ENCODE measurements around the gene CAPNS2. TPM values are rescaled to one million over a fixed set of nuclear protein-coding genes. Genes with fewer than 3 reads are reported as not detected.

Gene CAPNS2
- total RNA-seq, 1 experiment from 2014 or later: not detected

- Mint-ChIP-seq H3K4me1 (ENCODE audit: low read depth, unreplicated experiment) (no peaks in the 10 kb centered on the region), H3K27me3 (ENCODE audit: insufficient read depth, unreplicated experiment) (no peaks in the 10 kb centered on the region), H3K27ac (ENCODE audit: unreplicated experiment) (no peak overlapping the region), H3K36me3 (ENCODE audit: insufficient read depth, unreplicated experiment) (peaks cover 11% of the 10 kb centered on the region), H3K4me3 (ENCODE audit: unreplicated experiment) (no peak overlapping the region), H3K9me3 (ENCODE audit: unreplicated experiment) (no peaks in the 10 kb centered on the region)
- ChIA-PET POLR2A (no interaction called here), CTCF (interaction anchor here (2.2 kb wide), 1 partner anchor 75 kb away, joined by 7 read pairs; no protein-coding TSS in a partner anchor)
- no peak for TF ChIP-seq CTCF (IDR thresholded peaks at IDR 0.05; ENCODE audit: insufficient read depth in 1 of 2, low read depth in 1 of 2, low read length in 1 of 2, severe bottlenecking in 1 of 2, unreplicated experiment in 1 of 2)
- Histone ChIP-seq H3K27me3 (replicated peaks; ENCODE audit: control insufficient read depth, insufficient read depth, low read length) (no peaks in the 10 kb centered on the region), H3K9me3 (no peaks in the 10 kb centered on the region), H3K4me3 (ENCODE audit: low read depth, low read length) (no peak overlapping the region), H3K4me1 (no peaks in the 10 kb centered on the region; the same call in 1 of the 2 replicates), H3K36me3 (ENCODE audit: control insufficient read depth, insufficient read depth, low read length) (no peaks in the 10 kb centered on the region; the same call in 1 of the 2 replicates)
- intact Hi-C loops (cut with micrococcal nuclease; ENCODE audit: unreplicated experiment): no loop called here
- BruUV-seq (replicated peaks): no TSS peak
- no peak for DNase-seq
These were observed 27.0 kb upstream of the CAPNS2 start for GRCh38 chr16:55539488-55539887.

- intact Hi-C loops (cut with micrococcal nuclease; ENCODE audit: unreplicated experiment): no loop called here
- TF ChIP-seq CTCF (IDR thresholded peaks at IDR 0.05; ENCODE audit: insufficient read depth in 1 of 2, low read depth in 1 of 2, low read length in 1 of 2, severe bottlenecking in 1 of 2, unreplicated experiment in 1 of 2): no peak
- H3K4me1 Mint-ChIP-seq (ENCODE audit: low read depth, unreplicated experiment): no peaks in the 10 kb centered on the region
- H3K36me3 Mint-ChIP-seq (ENCODE audit: insufficient read depth, unreplicated experiment): peaks cover 11% of the 10 kb centered on the region
- Histone ChIP-seq H3K9me3 (no peaks in the 10 kb centered on the region), H3K27me3 (replicated peaks; ENCODE audit: control insufficient read depth, insufficient read depth, low read length) (no peaks in the 10 kb centered on the region), H3K36me3 (ENCODE audit: control insufficient read depth, insufficient read depth, low read length) (no peaks in the 10 kb centered on the region; the same call in 1 of the 2 replicates), H3K4me1 (no peaks in the 10 kb centered on the region; the same call in 1 of the 2 replicates), H3K4me3 (ENCODE audit: low read depth, low read length) (no peak overlapping the region)
- H3K4me3 Mint-ChIP-seq (ENCODE audit: unreplicated experiment): no peak overlapping the region
- no peak overlapping the region for H3K27ac Mint-ChIP-seq (ENCODE audit: unreplicated experiment)
- CTCF ChIA-PET: interaction anchor here (1.1 kb wide), 1 partner anchor 39 kb away, joined by 3 read pairs; no protein-coding TSS in a partner anchor
- POLR2A ChIA-PET: no interaction called here
- BruUV-seq (replicated peaks): no TSS peak
- no peaks in the 10 kb centered on the region for H3K9me3 Mint-ChIP-seq (ENCODE audit: unreplicated experiment)
- no peak for DNase-seq
- no peaks in the 10 kb centered on the region for H3K27me3 Mint-ChIP-seq (ENCODE audit: insufficient read depth, unreplicated experiment)
These were observed 26.3 kb upstream of the CAPNS2 start for GRCh38 chr16:55540221-55540620.

- intact Hi-C loops (cut with micrococcal nuclease; ENCODE audit: unreplicated experiment): loop anchor here (1.0 to 2.0 kb wide), 4 partner anchors 34 to 161 kb away; partner anchors contain the start of gene LPCAT2
- Mint-ChIP-seq H3K4me1 (ENCODE audit: low read depth, unreplicated experiment) (no peaks in the 10 kb centered on the region), H3K4me3 (ENCODE audit: unreplicated experiment) (no peak overlapping the region), H3K9me3 (ENCODE audit: unreplicated experiment) (no peaks in the 10 kb centered on the region), H3K27ac (ENCODE audit: unreplicated experiment) (no peak overlapping the region), H3K27me3 (ENCODE audit: insufficient read depth, unreplicated experiment) (no peaks in the 10 kb centered on the region), H3K36me3 (ENCODE audit: insufficient read depth, unreplicated experiment) (peaks cover 11% of the 10 kb centered on the region)
- ChIA-PET CTCF (no interaction called here), POLR2A (no interaction called here)
- Histone ChIP-seq H3K36me3 (ENCODE audit: control insufficient read depth, insufficient read depth, low read length) (no peaks in the 10 kb centered on the region; the same call in 1 of the 2 replicates), H3K27me3 (replicated peaks; ENCODE audit: control insufficient read depth, insufficient read depth, low read length) (no peaks in the 10 kb centered on the region), H3K4me3 (ENCODE audit: low read depth, low read length) (no peak overlapping the region), H3K9me3 (no peaks in the 10 kb centered on the region), H3K4me1 (no peaks in the 10 kb centered on the region; the same call in 1 of the 2 replicates)
- BruUV-seq (replicated peaks): no TSS peak
- no peak for TF ChIP-seq CTCF (IDR thresholded peaks at IDR 0.05; ENCODE audit: insufficient read depth in 1 of 2, low read depth in 1 of 2, low read length in 1 of 2, severe bottlenecking in 1 of 2, unreplicated experiment in 1 of 2)
- no peak for DNase-seq
These were observed 23.9 kb upstream of the CAPNS2 start for GRCh38 chr16:55542459-55543082.

Data from Caco-2 (cell line).